OCI-LY1 (cell line): ENCODE results near the gene BTLA.
"Not testable (repeated sequence)": the region's sequence is repeated elsewhere in the genome, so short reads cannot be mapped to it uniquely, and the experiment has no call there.

ENCODE experiments used
- H2AFZ ChIP-seq: fragments of 200-600 bp; sonication (generic), shearing (Covaris generic); 2 replicates; pipeline ENCODE4 v1.6.0; 2014; ENCODE audit warnings: antibody characterized with exemption, mild to moderate bottlenecking, low read length
- H3F3A ChIP-seq: fragments of 200-600 bp; sonication (generic), shearing (Covaris generic); 2 replicates; pipeline ENCODE4 v1.6.0; 2014; ENCODE audit warnings: mild to moderate bottlenecking, antibody characterized with exemption, low read length, moderate library complexity; ENCODE audit not compliant: insufficient read depth
- H3K27ac ChIP-seq: fragments of 200-600 bp; sonication (generic); 2 replicates; pipeline ENCODE4 v1.5.1; 2014; ENCODE audit warnings: low read length, mixed run types, mild to moderate bottlenecking, low read depth; ENCODE audit not compliant: poor library complexity, severe bottlenecking
- H3K27me3 ChIP-seq: fragments of 200-600 bp; sonication (generic); 2 replicates; pipeline ENCODE4 v1.6.0; 2014; ENCODE audit warnings: antibody characterized with exemption, mild to moderate bottlenecking, low read length, moderate library complexity; ENCODE audit not compliant: insufficient read depth
- H3K36me3 ChIP-seq: fragments of 200-600 bp; sonication (generic); 2 replicates; pipeline ENCODE4 v1.6.1; 2014; ENCODE audit warnings: mild to moderate bottlenecking, antibody characterized with exemption, low read length, moderate library complexity, mixed read lengths; ENCODE audit not compliant: insufficient read depth
- H3K4me1 ChIP-seq: fragments of 200-600 bp; sonication (generic); 2 replicates; pipeline ENCODE4 v1.5.1; 2014; ENCODE audit warnings: mild to moderate bottlenecking, low read length, moderate library complexity; ENCODE audit not compliant: insufficient read depth, severe bottlenecking
- H3K4me2 ChIP-seq: fragments of 200-600 bp; sonication (generic), shearing (Covaris generic); 2 replicates; pipeline ENCODE4 v1.6.1; 2014; ENCODE audit warnings: low read length
- H3K4me3 ChIP-seq: fragments of 200-600 bp; sonication (generic); 2 replicates; pipeline ENCODE4 v1.5.1; 2014; ENCODE audit warnings: low read length, low read depth, mild to moderate bottlenecking, mixed read lengths; ENCODE audit not compliant: poor library complexity, severe bottlenecking
- H3K79me2 ChIP-seq: fragments of 200-600 bp; shearing (Covaris generic); 2 replicates; pipeline ENCODE4 v1.6.1; 2016; ENCODE audit warnings: mixed run types, low read length, mixed read lengths; ENCODE audit not compliant: insufficient read depth
- H3K9ac ChIP-seq: fragments of 200-600 bp; sonication (generic), shearing (Covaris generic); 2 replicates; pipeline ENCODE4 v1.6.1; 2014; ENCODE audit warnings: mild to moderate bottlenecking, low read length, mixed read lengths
- H3K9me2 ChIP-seq: fragments of 200-600 bp; sonication (generic), shearing (Covaris generic); 2 replicates; pipeline ENCODE4 v1.6.1; 2014; ENCODE audit warnings: low read depth, mild to moderate bottlenecking, low read length, mixed read lengths
- H3K9me3 ChIP-seq: fragments of 200-600 bp; shearing (Covaris generic); 2 replicates; pipeline ENCODE4 v1.6.1; 2014; ENCODE audit warnings: low read length, mixed read lengths
- H4K20me1 ChIP-seq: fragments of 200-600 bp; sonication (generic), shearing (Covaris generic); 2 replicates; pipeline ENCODE4 v1.6.0; 2016; ENCODE audit warnings: mild to moderate bottlenecking, low read length; ENCODE audit not compliant: insufficient read depth
- EZH2 ChIP-seq: fragments of 200-600 bp; sonication (generic), shearing (Covaris generic); IDR thresholded peaks from 2 replicates; pipeline ENCODE4 v1.8.0; 2017; ENCODE audit warnings: borderline replicate concordance, mixed run types, mild to moderate bottlenecking, antibody characterized with exemption, low read length, moderate library complexity, mixed read lengths
- TF ChIP-seq, protein P1 (sequence below): fragments of 200-600 bp; sonication (generic), shearing (Covaris generic); IDR thresholded peaks from 2 replicates; pipeline ENCODE4 v1.5.1; 2017; ENCODE audit warnings: mild to moderate bottlenecking, antibody characterized with exemption, low read length, moderate library complexity, mixed read lengths

Gene BTLA

GRCh38 chr3:112466020-112466419 is 33.3 kb downstream of the BTLA start:
- no peak overlapping the region for H3K4me3 ChIP-seq
- no peaks in the 10 kb centered on the region for H3K9me3 ChIP-seq
- H3K9ac ChIP-seq = no peak overlapping the region
- peaks cover 27% of the 10 kb centered on the region for H3K4me1 ChIP-seq
- TF ChIP-seq, protein P1, sequence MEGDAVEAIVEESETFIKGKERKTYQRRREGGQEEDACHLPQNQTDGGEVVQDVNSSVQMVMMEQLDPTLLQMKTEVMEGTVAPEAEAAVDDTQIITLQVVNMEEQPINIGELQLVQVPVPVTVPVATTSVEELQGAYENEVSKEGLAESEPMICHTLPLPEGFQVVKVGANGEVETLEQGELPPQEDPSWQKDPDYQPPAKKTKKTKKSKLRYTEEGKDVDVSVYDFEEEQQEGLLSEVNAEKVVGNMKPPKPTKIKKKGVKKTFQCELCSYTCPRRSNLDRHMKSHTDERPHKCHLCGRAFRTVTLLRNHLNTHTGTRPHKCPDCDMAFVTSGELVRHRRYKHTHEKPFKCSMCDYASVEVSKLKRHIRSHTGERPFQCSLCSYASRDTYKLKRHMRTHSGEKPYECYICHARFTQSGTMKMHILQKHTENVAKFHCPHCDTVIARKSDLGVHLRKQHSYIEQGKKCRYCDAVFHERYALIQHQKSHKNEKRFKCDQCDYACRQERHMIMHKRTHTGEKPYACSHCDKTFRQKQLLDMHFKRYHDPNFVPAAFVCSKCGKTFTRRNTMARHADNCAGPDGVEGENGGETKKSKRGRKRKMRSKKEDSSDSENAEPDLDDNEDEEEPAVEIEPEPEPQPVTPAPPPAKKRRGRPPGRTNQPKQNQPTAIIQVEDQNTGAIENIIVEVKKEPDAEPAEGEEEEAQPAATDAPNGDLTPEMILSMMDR = no peak
- no peak for TF ChIP-seq EZH2
- H3K27me3 ChIP-seq = no peaks in the 10 kb centered on the region
- no peak overlapping the region for H3K4me2 ChIP-seq
- no peak overlapping the region for H2AFZ ChIP-seq
- H3K36me3 ChIP-seq = no peaks in the 10 kb centered on the region
- no peaks in the 10 kb centered on the region for H3K79me2 ChIP-seq
- no peaks in the 10 kb centered on the region for H4K20me1 ChIP-seq
- H3K27ac ChIP-seq = no peak overlapping the region
- no peaks in the 10 kb centered on the region for H3K9me2 ChIP-seq
- no peaks in the 10 kb centered on the region for H3F3A ChIP-seq

GRCh38 chr3:112464264-112464663 is 35.0 kb downstream of the BTLA start:
- Histone ChIP-seq H3K27ac (peak overlapping the region; percentile 10), H3K4me2 (peak overlapping the region; percentile 40), H3F3A (no peaks in the 10 kb centered on the region), H3K9me2 (no peaks in the 10 kb centered on the region), H3K4me3 (no peak overlapping the region), H3K9me3 (no peaks in the 10 kb centered on the region), H3K9ac (peak overlapping the region; percentile 9; the same call in 1 of the 2 replicates), H3K79me2 (no peaks in the 10 kb centered on the region), H3K4me1 (peaks cover 27% of the 10 kb centered on the region), H2AFZ (no peak overlapping the region), H3K27me3 (no peaks in the 10 kb centered on the region), H4K20me1 (no peaks in the 10 kb centered on the region), H3K36me3 (no peaks in the 10 kb centered on the region)
- TF ChIP-seq, protein P1 = no peak
- TF ChIP-seq EZH2 = no peak

- Histone ChIP-seq H3K9me2 (no peaks in the 10 kb centered on the region), H3K27ac (peak overlapping the region; percentile 1), H3K36me3 (no peaks in the 10 kb centered on the region), H3K4me2 (no peak overlapping the region), H3F3A (no peaks in the 10 kb centered on the region), H3K4me3 (no peak overlapping the region), H3K27me3 (no peaks in the 10 kb centered on the region), H3K9me3 (no peaks in the 10 kb centered on the region), H4K20me1 (no peaks in the 10 kb centered on the region), H2AFZ (no peak overlapping the region), H3K4me1 (peaks cover 27% of the 10 kb centered on the region), H3K79me2 (no peaks in the 10 kb centered on the region), H3K9ac (no peak overlapping the region)
- no peak for TF ChIP-seq EZH2
- TF ChIP-seq, protein P1 = no peak
Observed at GRCh38 chr3:112463250-112463649, 36.0 kb downstream of the BTLA start.

- not testable (repeated sequence) for H3F3A ChIP-seq, H3K9ac ChIP-seq, H3K79me2 ChIP-seq, H4K20me1 ChIP-seq, H3K9me2 ChIP-seq, H2AFZ ChIP-seq, H3K27ac ChIP-seq, H3K27me3 ChIP-seq, H3K4me3 ChIP-seq, H3K4me2 ChIP-seq, H3K9me3 ChIP-seq, H3K36me3 ChIP-seq
- H3K4me1 ChIP-seq = peaks cover 27% of the 10 kb centered on the region
Observed at GRCh38 chr3:112461787-112462186, 37.5 kb downstream of the BTLA start.
